Liver (tissue), 9 donors: Measurements from ENCODE around the gene FBXO38. TPM values are rescaled to one million over a fixed set of nuclear protein-coding genes. Genes with fewer than 3 reads are reported as not detected.

ENCODE experiments used
- DNase-seq: peaks from one replicate; pipeline ENCODE4 v3.0.0-alpha.2; 2017; ENCODE audit warnings: low spot score
- H3K27ac ChIP-seq, 2 donors: one replicate each; pipeline ENCODE4 v1.7.0; 2013; ENCODE audit warnings: inconsistent platforms in 2 of 2, low read length in 2 of 2, control low read depth in 1 of 2, low read depth in 1 of 2, mild to moderate bottlenecking in 1 of 2
- H3K27me3 ChIP-seq, 4 donors: one replicate each; pipeline versions ENCODE4 v1.6.1 to v1.7.0; 2013; ENCODE audit warnings: low read length in 3 of 4, inconsistent platforms in 1 of 4, mild to moderate bottlenecking in 1 of 4, moderate library complexity in 1 of 4; ENCODE audit not compliant: control insufficient read depth in 4 of 4, insufficient read depth in 4 of 4
- H3K36me3 ChIP-seq, 4 donors: one replicate each; pipeline versions ENCODE4 v1.6.1 to v1.7.0; 2013; ENCODE audit warnings: low read length in 3 of 4, mild to moderate bottlenecking in 3 of 4, low read depth in 1 of 4, moderate library complexity in 1 of 4; ENCODE audit not compliant: control insufficient read depth in 4 of 4, insufficient read depth in 3 of 4
- H3K4me1 ChIP-seq, 4 donors: one replicate each; pipeline versions ENCODE4 v1.6.1 to v1.7.0; 2013; ENCODE audit warnings: low read length in 3 of 4, mild to moderate bottlenecking in 3 of 4, moderate library complexity in 1 of 4; ENCODE audit not compliant: control insufficient read depth in 4 of 4, insufficient read depth in 4 of 4
- H3K4me3 ChIP-seq, 3 donors: one replicate each; pipeline versions ENCODE4 v1.6.1 to v1.7.0; 2013; ENCODE audit warnings: low read length in 3 of 3, control low read depth in 1 of 3, low read depth in 1 of 3, mild to moderate bottlenecking in 1 of 3
- H3K9ac ChIP-seq, 2 donors: one replicate each; pipeline ENCODE4 v1.7.0; 2013; ENCODE audit warnings: low read length in 2 of 2, mild to moderate bottlenecking in 2 of 2, moderate library complexity in 2 of 2, control low read depth in 1 of 2, low read depth in 1 of 2
- H3K9me3 ChIP-seq, 4 donors: one replicate each; pipeline versions ENCODE4 v1.6.1 to v1.7.0; 2013; ENCODE audit warnings: low read length in 3 of 4; ENCODE audit not compliant: control insufficient read depth in 4 of 4
- CTCF ChIP-seq: fragments of 150-350 bp; IDR thresholded peaks from 2 replicates; pipeline ENCODE4 v1.5.1; 2017; ENCODE audit warnings: improper control_type of control experiment, low read depth, low read length; ENCODE audit not compliant: missing input control
- EGR1 ChIP-seq, 2 donors: IDR thresholded peaks; 2 replicates each; pipeline ENCODE4 v1.6.1; 2016 to 2018; ENCODE audit warnings: antibody characterized with exemption in 2 of 2, low read depth in 2 of 2
- FOXA1 ChIP-seq: IDR thresholded peaks from 2 replicates; pipeline ENCODE4 v1.6.1; 2016; ENCODE audit warnings: antibody characterized with exemption
- FOXA2 ChIP-seq: IDR thresholded peaks from 2 replicates; pipeline ENCODE4 v1.6.1; 2016; ENCODE audit warnings: antibody characterized with exemption
- GABPA ChIP-seq, 2 donors: IDR thresholded peaks in 1 of 2; conservative IDR thresholded peaks in 1 of 2; 2 replicates each; pipeline ENCODE4 v1.6.1; 2016; ENCODE audit warnings: antibody characterized with exemption in 2 of 2, mild to moderate bottlenecking in 1 of 2, moderate library complexity in 1 of 2
- HNF4A ChIP-seq, 2 donors: conservative IDR thresholded peaks; 2 replicates each; pipeline ENCODE4 v1.6.1; 2016; ENCODE audit warnings: antibody characterized with exemption in 2 of 2, mild to moderate bottlenecking in 2 of 2
- HNF4G ChIP-seq: IDR thresholded peaks from 2 replicates; pipeline ENCODE4 v1.6.1; 2016; ENCODE audit warnings: antibody characterized with exemption
- JUND ChIP-seq, 2 donors: IDR thresholded peaks; 2 replicates each; pipeline ENCODE4 v1.6.1; 2016; ENCODE audit warnings: antibody characterized with exemption in 2 of 2
- MAX ChIP-seq: IDR thresholded peaks from 2 replicates; pipeline ENCODE4 v1.6.1; 2016; ENCODE audit warnings: antibody characterized with exemption
- NR2F2 ChIP-seq: IDR thresholded peaks from 2 replicates; pipeline ENCODE4 v1.6.1; 2016; ENCODE audit warnings: antibody characterized with exemption
- RAD21 ChIP-seq, 2 donors: IDR thresholded peaks; 2 replicates each; pipeline ENCODE4 v1.6.1; 2016; ENCODE audit warnings: antibody characterized with exemption in 2 of 2, mild to moderate bottlenecking in 2 of 2
- SP1 ChIP-seq: IDR thresholded peaks from 2 replicates; pipeline ENCODE4 v1.6.1; 2018; ENCODE audit warnings: antibody characterized with exemption, mild to moderate bottlenecking
- TAF1 ChIP-seq: conservative IDR thresholded peaks from 2 replicates; pipeline ENCODE4 v1.6.1; 2016; ENCODE audit warnings: antibody characterized with exemption, mild to moderate bottlenecking
- YY1 ChIP-seq: IDR thresholded peaks from 2 replicates; pipeline ENCODE4 v1.6.1; 2016; ENCODE audit warnings: antibody characterized with exemption, mild to moderate bottlenecking
- ZBTB33 ChIP-seq: IDR thresholded peaks from 2 replicates; pipeline ENCODE4 v1.6.1; 2016; ENCODE audit warnings: antibody characterized with exemption
- WGBS: extraction: QIAGEN DNeasy Blood & Tissue Kit; methylation state at CpG from one replicate; pipeline ENCODE4 v1.1.7; 2013; 5-methylcytosine and 5-hydroxymethylcytosine counted together
- polyA plus RNA-seq, 2 donors: library from polyadenylated mRNA; stranded (reverse) in 1 of 2; unstranded in 1 of 2; fragments of 200-250 nt in 1 of 2; fragments of >200 nt in 1 of 2; fragmentation: Nextera tagmentation in 1 of 2; extraction: Ambion mirVana in 1 of 2; gene quantifications; one replicate each; pipeline versions ENCODE4 v1.2.1 to v1.2.3, GENCODE V29; 2013 to 2015
- total RNA-seq, 2 donors: library from RNA; depleted of rRNA; stranded (reverse); fragments of >200 nt; gene quantifications; one replicate each; pipeline ENCODE4 v1.2.3, GENCODE V29; 2014
- TF ChIP-seq, protein P1 (sequence below): IDR thresholded peaks from 2 replicates; pipeline ENCODE4 v1.6.1; 2016; ENCODE audit warnings: antibody characterized with exemption, mild to moderate bottlenecking
- TF ChIP-seq, protein P2 (sequence below): IDR thresholded peaks from 2 replicates; pipeline ENCODE4 v1.6.1; 2016; ENCODE audit warnings: antibody characterized with exemption
- donor health status: healthy.
- donor health status: healthy.
- donor health status: healthy.
- donor health status: healthy.
- donor health status: healthy.

The FBXO38 gene
- total and polyA plus RNA-seq, 4 donors = 8.2 to 40.9 (median 25.3) TPM

- Histone ChIP-seq H3K4me1 (peaks cover 0 to 1% (median 0%) of the 10 kb centered on the region in 4 donors), H3K27me3 (no peaks in the 10 kb centered on the region), H3K27ac (no peak overlapping the region), H3K4me3 (no peak overlapping the region), H3K9me3 (no peaks in the 10 kb centered on the region), H3K9ac (no peak overlapping the region), H3K36me3 (peaks cover 16 to 76% (median 68%) of the 10 kb centered on the region in 4 donors)
- no peak for DNase-seq
- WGBS = 94% methylated on average over 1 of the region's 1 CpG
- TF ChIP-seq GABPA (IDR thresholded peaks at IDR 0.05 in 1 of 2, conservative IDR thresholded peaks at IDR 0.05 in 1 of 2) (no peak), YY1 (no peak), MAX (no peak), HNF4G (no peak), EGR1 (IDR thresholded peaks at IDR 0.05; ENCODE audit: low read depth in 2 of 2) (no peak), HNF4A (conservative IDR thresholded peaks at IDR 0.05) (no peak), CTCF (no peak), JUND (IDR thresholded peaks at IDR 0.05) (no peak), TAF1 (no peak), SP1 (no peak), NR2F2 (no peak), FOXA2 (no peak), ZBTB33 (no peak), FOXA1 (no peak), RAD21 (IDR thresholded peaks at IDR 0.05) (no peak)
- TF ChIP-seq, protein P1, sequence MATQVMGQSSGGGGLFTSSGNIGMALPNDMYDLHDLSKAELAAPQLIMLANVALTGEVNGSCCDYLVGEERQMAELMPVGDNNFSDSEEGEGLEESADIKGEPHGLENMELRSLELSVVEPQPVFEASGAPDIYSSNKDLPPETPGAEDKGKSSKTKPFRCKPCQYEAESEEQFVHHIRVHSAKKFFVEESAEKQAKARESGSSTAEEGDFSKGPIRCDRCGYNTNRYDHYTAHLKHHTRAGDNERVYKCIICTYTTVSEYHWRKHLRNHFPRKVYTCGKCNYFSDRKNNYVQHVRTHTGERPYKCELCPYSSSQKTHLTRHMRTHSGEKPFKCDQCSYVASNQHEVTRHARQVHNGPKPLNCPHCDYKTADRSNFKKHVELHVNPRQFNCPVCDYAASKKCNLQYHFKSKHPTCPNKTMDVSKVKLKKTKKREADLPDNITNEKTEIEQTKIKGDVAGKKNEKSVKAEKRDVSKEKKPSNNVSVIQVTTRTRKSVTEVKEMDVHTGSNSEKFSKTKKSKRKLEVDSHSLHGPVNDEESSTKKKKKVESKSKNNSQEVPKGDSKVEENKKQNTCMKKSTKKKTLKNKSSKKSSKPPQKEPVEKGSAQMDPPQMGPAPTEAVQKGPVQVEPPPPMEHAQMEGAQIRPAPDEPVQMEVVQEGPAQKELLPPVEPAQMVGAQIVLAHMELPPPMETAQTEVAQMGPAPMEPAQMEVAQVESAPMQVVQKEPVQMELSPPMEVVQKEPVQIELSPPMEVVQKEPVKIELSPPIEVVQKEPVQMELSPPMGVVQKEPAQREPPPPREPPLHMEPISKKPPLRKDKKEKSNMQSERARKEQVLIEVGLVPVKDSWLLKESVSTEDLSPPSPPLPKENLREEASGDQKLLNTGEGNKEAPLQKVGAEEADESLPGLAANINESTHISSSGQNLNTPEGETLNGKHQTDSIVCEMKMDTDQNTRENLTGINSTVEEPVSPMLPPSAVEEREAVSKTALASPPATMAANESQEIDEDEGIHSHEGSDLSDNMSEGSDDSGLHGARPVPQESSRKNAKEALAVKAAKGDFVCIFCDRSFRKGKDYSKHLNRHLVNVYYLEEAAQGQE = no peak
- TF ChIP-seq, protein P2, sequence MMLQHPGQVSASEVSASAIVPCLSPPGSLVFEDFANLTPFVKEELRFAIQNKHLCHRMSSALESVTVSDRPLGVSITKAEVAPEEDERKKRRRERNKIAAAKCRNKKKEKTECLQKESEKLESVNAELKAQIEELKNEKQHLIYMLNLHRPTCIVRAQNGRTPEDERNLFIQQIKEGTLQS = no peak
Measured at GRCh38 chr5:148416416-148416815, 32.7 kb downstream of the FBXO38 start.

DNA sequence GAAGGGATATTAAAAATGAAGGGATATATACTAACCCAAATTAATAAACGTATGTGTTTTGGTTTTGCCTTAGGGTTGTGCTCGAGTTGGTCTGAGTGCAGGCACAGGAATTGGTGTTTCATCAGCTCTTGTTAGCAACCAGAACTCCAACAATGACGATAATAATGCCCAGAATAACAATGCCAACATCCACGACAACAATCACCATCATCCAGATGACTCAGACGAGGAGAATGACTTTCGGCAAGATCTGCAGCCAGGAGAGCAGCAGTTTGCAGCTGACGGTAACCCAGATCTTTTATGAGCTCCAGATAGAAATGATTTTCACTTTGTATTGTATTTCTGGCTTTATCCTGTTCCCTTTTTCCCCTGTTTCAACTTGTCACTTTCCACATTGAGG is 33.2 kb downstream of the FBXO38 start:
- H3K4me3 ChIP-seq = no peak overlapping the region
- H3K36me3 ChIP-seq = peaks cover 16 to 73% (median 69%) of the 10 kb centered on the region in 4 donors
- DNase-seq = no peak
- no peak overlapping the region for H3K27ac ChIP-seq
- no peaks in the 10 kb centered on the region for H3K27me3 ChIP-seq
- H3K4me1 ChIP-seq = peaks cover 0 to 1% (median 0%) of the 10 kb centered on the region in 4 donors
- no peaks in the 10 kb centered on the region for H3K9me3 ChIP-seq
- H3K9ac ChIP-seq = no peak overlapping the region
- WGBS = 95% methylated on average over 7 of the region's 7 CpGs
- no peak for TF ChIP-seq HNF4A (conservative IDR thresholded peaks at IDR 0.05)
- no peak for TF ChIP-seq YY1
- TF ChIP-seq SP1 = no peak
- TF ChIP-seq GABPA (IDR thresholded peaks at IDR 0.05 in 1 of 2, conservative IDR thresholded peaks at IDR 0.05 in 1 of 2) = no peak
- TF ChIP-seq HNF4G = no peak
- TF ChIP-seq RAD21 (IDR thresholded peaks at IDR 0.05) = no peak
